SIG-M5 treated with dmso at 0.1 percent for 504 hours (cell line): ENCODE measurements around the gene TRIO.
"Not testable (repeated sequence)": the region's sequence is repeated elsewhere in the genome, so short reads cannot be mapped to it uniquely, and the experiment has no call there.

Experiments used
- DNase-seq: peaks from one replicate; lab custom pipeline; 2025; ENCODE audit not compliant: unreplicated experiment; lab: John Stamatoyannopoulos, UW

Gene TRIO

GRCh38 chr5:14204785-14205321 is 61.7 kb downstream of the TRIO start:
- DNase-seq, result no peak

- DNase-seq, result no peak
Measured at GRCh38 chr5:14206028-14206725, 63.0 kb downstream of the TRIO start.

- DNase-seq, result not testable (repeated sequence)
Measured at GRCh38 chr5:14207428-14207827, 64.3 kb downstream of the TRIO start.

DNA sequence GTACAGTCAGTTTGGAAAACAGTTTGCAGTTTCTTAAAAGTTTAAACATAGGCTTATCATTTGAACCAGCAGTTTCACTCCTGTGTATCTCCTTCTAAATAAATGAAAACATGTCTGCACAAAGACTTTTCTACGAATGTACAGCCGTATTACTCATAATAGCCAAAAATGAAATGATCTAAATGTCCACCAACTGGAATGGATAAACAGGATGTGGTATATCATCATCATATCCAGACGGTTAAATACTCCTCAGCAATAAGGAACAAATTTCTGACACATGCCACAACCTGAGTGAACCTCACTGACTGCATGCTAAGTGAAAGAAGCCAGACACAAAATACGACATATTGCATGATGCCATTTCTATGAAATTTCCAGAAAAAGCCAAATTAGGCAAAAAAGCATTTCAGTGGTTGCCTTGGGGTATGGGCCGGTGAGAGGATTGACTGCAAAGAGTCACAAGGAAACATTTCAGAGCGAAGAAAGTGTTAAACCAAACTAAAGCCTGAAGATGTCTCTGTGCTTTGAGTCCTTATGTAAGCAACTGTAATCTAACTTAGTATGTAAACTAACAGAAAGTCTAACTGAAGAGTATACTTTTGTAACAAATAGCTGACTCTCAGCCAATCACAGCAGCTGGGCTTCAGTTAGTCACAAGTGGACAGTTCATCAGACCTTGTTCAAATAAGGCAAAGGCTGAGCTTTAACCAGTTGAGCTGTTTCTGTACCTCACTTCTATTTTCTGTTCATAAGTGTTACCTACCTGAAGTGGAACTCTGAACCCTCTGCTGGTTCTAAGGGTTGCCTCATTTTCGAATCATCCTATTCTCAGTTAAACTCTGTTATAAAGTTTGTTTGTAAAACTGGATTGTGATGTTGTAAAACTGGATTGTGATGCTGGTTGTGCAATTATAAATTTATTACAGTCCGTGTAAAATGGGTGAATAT is 65.2 kb downstream of the TRIO start:
- no peak for DNase-seq

DNA sequence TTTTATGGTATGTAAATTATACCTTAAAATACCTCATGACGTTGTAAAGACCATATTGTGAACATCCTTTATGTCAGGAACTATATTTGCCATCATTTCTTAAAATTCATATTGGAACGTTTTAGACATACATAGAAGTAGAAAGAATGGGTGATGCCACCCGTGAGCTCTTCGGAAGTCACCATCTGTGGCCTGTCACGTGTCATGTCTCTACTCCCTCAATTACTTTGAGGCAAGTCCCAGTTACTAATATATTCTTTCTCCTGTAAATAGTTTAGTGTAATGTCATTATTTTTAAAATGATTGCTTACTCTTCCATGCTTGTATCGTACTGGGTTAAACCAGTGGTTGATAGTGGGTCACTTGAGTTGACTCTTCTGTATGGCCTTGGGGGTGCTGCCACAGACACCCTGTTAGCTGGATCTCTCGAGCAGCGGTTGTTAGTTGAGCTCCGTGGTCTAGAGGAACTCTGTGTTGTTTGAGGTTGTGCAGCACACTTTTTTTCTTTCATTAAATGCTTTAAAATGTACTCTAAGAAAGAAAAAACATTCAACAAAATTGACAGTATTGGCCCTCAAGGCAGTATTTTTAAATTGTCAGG is 66.2 kb downstream of the TRIO start:
- DNase-seq, result no peak

- DNase-seq, result no peak
Measured at GRCh38 chr5:14209836-14210235, 66.7 kb downstream of the TRIO start.

GRCh38 chr5:14210729-14211128 is 67.6 kb downstream of the TRIO start:
- no peak for DNase-seq

GRCh38 chr5:14211818-14212803 is 69.0 kb downstream of the TRIO start:
- DNase-seq, result no peak

DNA sequence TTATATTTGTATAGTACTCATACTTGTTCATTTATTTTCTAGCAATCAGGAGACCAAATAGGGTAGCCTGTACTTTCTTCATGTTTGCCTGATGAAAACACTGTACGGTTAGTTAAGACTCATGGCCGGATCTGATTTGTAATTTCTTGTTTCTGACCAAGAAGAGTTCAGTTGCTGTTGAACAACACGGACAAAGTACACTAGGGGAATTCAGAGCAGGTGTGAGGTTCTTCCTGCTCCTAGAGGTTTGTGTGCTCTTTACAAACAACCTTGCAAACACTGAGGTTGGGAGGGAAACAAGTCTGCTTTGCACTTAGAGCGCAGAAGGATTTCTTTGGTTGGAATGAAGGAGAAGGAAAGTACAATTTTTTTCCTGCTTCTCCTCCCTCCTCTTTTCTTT is 69.7 kb downstream of the TRIO start:
- no peak for DNase-seq

- DNase-seq, result no peak
Measured at GRCh38 chr5:14213253-14213652, 70.1 kb downstream of the TRIO start.

DNA sequence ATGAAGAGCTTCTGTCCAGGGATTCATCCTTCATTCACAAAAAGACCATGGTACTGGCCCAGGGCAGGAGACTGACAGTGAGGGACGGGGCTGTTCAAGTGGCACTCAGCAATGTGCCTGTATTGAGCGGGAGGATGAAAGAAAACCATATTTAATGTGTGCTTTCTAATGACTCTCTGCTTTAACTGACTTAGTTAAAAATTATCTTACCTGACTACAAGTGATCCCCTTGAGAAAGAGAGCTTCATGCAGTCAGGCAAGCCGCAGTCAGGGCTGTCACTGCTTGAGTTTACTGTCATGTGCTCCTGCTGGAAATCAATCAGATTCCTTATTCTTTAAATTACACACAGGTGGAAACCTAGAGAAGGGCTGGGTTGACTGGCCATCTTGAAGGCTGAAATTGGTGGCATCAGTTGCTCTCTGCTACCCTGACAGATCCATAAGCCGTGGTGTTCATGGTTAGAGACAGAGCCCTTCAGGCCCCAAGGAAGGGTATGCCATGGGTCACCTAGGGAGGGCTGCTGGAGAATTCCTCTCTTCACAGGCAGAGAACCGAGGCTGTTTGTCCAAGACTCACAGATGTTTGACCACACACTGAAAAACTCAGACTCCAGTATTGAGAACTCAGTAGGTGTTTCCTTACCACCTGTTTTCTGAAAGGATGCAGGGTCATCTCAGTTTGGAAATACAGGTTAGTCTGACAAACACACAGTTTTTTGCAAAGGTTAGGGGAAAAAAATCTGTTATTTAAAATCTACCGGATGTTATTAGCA is 70.9 kb downstream of the TRIO start:
- no peak for DNase-seq

- DNase-seq, result no peak
Measured at GRCh38 chr5:14215901-14216300, 72.8 kb downstream of the TRIO start.

DNA sequence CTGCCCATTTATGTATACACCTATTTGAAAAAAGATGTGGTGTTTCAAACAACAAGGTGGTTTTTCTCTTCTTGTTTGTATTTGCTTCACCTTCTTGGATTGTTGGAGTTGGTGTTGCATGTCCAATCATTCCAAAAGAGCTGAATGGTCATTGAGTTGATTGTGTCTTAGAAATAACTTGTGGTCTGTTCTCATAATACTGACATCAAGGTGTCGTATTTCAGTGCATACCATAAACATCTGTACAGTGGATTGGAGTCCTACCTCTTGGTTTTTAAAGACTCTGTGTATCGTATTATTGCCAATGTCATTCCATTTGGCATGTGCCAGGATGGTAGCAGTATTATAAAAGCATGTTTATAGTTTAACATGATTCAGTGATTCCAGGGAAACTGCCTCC is 73.2 kb downstream of the TRIO start:
- no peak for DNase-seq

GRCh38 chr5:14216902-14217301 is 73.8 kb downstream of the TRIO start:
- no peak for DNase-seq

GRCh38 chr5:14217587-14217986 is 74.4 kb downstream of the TRIO start:
- no peak for DNase-seq

DNA sequence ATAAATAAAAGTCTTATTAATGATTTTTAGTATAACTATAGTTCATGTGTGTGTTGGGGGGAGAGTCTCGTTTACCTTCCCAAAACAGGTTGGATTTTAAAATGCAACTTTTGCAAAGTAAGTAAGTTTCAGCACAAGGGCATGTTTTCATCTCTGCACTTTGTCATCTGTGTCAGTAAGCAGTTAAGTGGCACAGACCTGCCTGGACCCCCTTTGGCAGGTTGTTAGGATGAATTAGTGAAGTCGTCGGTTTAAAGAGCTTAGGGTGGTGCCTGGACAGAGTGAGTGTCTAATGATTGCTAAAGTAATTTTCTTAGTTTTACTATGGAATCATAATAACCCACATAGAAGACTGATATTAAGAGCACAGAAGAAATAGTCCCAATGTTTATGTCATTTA is 74.9 kb downstream of the TRIO start:
- DNase-seq, result no peak

DNA sequence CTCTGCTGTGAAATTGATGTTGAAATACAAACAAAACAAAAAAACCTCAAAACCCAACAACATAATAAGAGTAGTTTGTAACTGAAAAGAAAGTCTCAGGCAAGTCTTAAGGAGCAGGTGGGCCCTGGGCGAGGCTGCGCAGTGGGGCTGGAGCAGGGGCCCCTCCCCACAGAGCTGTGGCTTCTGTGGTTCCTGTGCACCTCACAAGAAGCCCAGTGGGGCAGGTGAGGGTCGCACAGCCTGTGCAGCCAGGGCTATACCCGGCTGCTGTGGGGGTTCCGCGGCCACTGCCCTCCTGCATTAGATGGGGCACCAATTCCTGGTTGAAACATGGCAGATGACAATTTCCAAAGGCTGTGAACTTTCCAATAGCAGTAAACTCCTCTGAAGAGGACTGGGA is 75.3 kb downstream of the TRIO start:
- no peak for DNase-seq

DNA sequence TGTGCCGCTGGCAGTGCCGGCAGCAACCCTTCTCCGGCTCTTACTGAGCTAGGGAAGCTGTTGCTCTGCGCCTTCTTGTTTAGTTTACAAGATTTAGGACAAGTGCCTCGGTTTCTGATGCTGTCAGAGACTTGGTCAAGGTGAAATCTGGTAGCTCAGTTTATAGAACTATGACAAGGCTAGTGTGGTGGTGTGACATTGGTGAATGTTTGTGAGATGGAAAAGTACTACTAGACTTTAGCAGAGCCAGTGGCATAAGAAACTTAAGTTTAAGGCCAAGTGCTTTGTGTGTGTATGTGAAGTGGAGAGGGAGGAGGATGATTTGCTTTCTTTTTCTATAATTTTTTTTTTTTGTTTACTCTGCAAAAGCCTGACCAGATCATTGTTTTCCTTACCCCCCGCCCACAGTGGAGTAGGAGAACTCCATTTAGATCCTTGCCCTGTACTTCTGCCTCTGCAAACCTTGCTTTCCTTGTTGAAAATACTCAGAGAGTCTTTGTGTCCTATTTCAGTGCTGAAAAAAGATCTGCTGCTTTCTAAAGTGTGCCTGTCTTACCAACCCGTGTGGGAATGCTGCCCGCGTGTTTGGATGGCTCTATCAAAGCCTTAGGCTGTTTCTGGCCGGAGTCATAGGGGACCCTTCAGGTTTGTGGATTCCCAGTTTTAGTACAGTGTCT is 75.9 kb downstream of the TRIO start:
- DNase-seq, result no peak
